ENCODE measurements around the gene PLXNA3.

The PLXNA3 gene

DNA sequence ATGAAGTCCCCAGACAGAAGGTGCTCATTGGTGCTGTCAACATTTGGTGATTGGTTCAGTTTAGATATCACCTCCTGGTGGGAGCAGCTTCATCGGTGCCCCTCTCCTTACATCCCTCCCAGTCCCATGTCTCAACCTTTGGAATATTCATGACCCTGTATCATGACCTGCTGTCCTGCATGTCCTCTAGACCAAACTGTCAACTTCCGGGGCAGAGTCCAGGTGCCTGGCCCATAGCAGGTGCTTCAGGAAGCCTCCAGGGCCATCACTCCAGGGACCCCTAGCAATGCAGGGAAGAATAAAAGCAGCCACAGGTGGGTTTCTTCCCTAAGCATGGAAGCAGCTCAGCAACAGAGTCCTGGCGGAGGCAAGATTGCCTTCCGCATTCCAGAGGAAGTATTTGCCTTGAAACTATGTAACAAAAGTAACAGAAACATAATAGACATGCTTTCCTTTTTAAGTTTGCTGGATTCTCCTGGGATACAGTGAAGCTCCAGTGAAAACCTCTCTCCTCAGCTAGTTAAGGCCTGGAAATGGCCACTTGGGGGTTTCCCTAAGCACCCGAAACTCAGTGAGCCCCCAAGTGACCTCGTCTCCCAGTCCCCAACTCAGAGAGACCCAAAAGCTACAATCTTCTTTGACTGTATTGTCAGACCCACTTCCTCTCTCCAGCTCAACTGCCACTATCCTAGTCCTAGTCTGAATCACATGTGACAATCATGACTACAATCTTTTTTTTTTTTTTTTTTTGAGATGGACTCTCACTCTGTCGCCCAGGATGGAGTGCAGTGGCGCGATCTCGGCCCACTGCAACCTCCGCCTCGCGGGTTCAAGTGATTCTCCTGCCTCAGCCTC lies 30.9 kb upstream of the PLXNA3 start:
- no peak overlapping the region for H3K9ac ChIP-seq (ENCODE audit: low read depth, low read length)
- peaks cover 6% of the 10 kb centered on the region for H3K36me3 ChIP-seq (ENCODE audit: insufficient read depth, low read length)
- no peak overlapping the region for H3K4me2 ChIP-seq (ENCODE audit: low read length)
- no peak overlapping the region for H3K4me3 ChIP-seq (ENCODE audit: low read length)
- H3K4me1 ChIP-seq (ENCODE audit: control insufficient read depth, insufficient read depth, low read length), result peaks cover 5% of the 10 kb centered on the region
- no peaks in the 10 kb centered on the region for H3K27me3 ChIP-seq (ENCODE audit: control insufficient read depth, insufficient read depth, low read length)
- no peaks in the 10 kb centered on the region for H3K9me3 ChIP-seq (replicated peaks; ENCODE audit: low read length)

DNA sequence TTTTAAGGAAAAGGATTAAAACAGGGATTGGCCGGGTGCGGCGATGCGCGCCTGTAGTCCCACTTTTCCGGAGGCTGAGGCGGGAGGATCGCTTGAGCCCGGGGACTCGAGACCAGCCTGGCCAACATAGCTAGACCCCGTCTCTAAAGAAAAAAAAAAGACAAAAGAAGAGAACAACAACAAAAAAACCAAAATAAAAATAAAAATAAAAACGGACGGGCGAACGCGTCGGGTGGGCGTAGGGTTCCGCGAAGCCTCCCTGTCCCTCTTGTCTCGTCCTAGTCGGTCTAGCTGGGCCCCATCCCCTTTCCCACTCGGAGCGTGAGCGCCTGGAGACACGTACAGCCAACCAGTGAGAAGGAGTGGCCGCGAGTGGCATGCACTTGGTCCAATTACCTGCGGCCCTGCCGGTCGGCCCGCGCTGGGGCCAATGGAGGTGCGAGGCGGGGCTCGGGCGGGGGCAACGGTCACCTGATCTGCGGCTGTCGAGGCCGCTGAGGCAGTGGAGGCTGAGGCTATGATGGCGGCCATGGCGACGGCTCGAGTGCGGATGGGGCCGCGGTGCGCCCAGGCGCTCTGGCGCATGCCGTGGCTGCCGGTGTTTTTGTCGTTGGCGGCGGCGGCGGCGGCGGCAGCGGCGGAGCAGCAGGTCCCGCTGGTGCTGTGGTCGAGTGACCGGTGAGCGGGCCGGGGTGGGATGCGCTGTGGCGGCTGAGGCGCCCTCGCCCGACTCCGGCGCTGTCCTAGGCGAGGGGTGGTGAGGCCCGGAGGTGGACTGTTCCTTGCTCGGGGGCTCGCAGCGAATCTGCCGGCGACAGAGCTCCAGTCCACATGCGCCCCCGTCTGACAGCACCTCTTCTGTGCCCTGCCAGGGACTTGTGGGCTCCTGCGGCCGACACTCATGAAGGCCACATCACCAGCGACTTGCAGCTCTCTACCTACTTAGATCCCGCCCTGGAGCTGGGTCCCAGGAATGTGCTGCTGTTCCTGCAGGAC lies 29.6 kb upstream of the PLXNA3 start, which contains the start of gene ATP6AP1:
TSS of gene ATP6AP1 (plus strand) at position 502 of the 996 bp plus-strand sequence. CDS start at position 518, 16 bp downstream.
- peaks cover 6% of the 10 kb centered on the region for H3K36me3 ChIP-seq (ENCODE audit: insufficient read depth, low read length)
- peak within 1 kb of the TSS; percentile 84 for H3K4me2 ChIP-seq (ENCODE audit: low read length)
- H3K9ac ChIP-seq (ENCODE audit: low read depth, low read length), result peak within 1 kb of the TSS; percentile 80
- H3K4me3 ChIP-seq (ENCODE audit: low read length), result peak within 1 kb of the TSS; percentile 80
- peaks cover 5% of the 10 kb centered on the region for H3K4me1 ChIP-seq (ENCODE audit: control insufficient read depth, insufficient read depth, low read length)
- no peaks in the 10 kb centered on the region for H3K9me3 ChIP-seq (replicated peaks; ENCODE audit: low read length)
- no peaks in the 10 kb centered on the region for H3K27me3 ChIP-seq (ENCODE audit: control insufficient read depth, insufficient read depth, low read length)

DNA sequence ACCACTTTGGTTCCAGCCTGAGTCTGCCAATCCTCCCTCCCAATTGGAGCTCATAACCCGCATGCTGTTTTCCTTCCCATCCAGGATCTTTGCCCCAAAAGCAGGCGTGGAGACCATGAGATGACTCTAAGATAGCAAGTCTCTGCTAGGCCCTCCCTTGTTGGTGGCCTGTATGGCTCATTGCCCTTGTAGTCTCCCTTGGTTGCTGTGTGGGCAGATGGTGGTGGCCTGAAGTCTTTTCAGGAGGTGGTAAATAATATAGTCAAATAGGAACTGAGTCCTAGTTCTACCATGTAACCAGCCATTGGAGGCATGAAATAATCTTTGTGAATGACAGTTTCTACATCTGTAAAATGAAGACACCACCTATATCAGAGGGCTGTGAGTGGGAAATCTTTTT lies 28.4 kb upstream of the PLXNA3 start:
- Histone ChIP-seq H3K4me1 (ENCODE audit: control insufficient read depth, insufficient read depth, low read length) (peaks cover 5% of the 10 kb centered on the region), H3K4me2 (ENCODE audit: low read length) (peak overlapping the region; percentile 84), H3K9ac (ENCODE audit: low read depth, low read length) (no peak overlapping the region), H3K27me3 (ENCODE audit: control insufficient read depth, insufficient read depth, low read length) (no peaks in the 10 kb centered on the region), H3K36me3 (ENCODE audit: insufficient read depth, low read length) (peaks cover 13% of the 10 kb centered on the region), H3K9me3 (replicated peaks; ENCODE audit: low read length) (no peaks in the 10 kb centered on the region), H3K4me3 (ENCODE audit: low read length) (peak overlapping the region; percentile 80)

DNA sequence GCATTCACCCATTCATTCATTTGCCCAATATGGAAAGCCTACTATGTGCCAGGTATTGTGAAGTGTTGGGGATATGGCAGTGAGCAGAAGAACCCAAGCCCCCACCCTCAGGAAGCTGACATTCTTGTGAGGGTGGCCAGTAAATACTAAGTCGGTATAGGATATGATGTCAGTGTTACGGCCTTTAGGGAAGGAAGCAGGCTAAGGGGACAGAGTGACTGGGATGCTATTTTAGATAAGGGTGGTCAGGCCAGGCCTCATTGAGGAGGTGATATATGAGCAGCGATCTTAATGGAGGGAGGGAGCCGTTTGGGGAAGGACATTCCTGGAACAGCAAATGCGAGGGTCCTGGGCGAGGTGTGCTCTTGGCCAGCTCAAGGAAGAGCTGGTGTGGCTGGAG lies 27.6 kb upstream of the PLXNA3 start:
- Histone ChIP-seq H3K4me1 (ENCODE audit: control insufficient read depth, insufficient read depth, low read length) (peaks cover 5% of the 10 kb centered on the region), H3K9ac (ENCODE audit: low read depth, low read length) (no peak overlapping the region), H3K36me3 (ENCODE audit: insufficient read depth, low read length) (peaks cover 20% of the 10 kb centered on the region), H3K27me3 (ENCODE audit: control insufficient read depth, insufficient read depth, low read length) (no peaks in the 10 kb centered on the region), H3K4me3 (ENCODE audit: low read length) (no peak overlapping the region), H3K9me3 (replicated peaks; ENCODE audit: low read length) (no peaks in the 10 kb centered on the region), H3K4me2 (ENCODE audit: low read length) (no peak overlapping the region)

DNA sequence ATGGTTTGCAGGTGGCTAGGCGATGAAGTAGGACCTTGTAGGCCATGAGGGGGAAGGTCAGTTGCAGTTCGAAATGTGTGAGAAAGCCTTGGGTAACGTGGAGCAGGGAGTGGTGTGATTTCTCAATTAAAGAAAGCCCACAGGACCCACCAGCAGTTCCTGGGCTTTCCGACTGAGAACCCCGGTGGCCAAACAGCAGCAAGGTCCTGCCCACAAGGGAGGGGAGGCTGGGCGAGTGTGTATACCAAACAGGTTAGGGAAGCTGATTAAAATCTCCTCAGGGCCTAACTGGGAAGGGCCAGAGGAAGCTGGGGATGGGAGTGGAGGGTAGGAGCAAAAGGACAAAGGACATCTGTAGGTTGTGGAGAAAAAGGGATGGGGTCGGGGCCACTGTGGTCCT lies 27.2 kb upstream of the PLXNA3 start:
- Histone ChIP-seq H3K9me3 (replicated peaks; ENCODE audit: low read length) (no peaks in the 10 kb centered on the region), H3K27me3 (ENCODE audit: control insufficient read depth, insufficient read depth, low read length) (no peaks in the 10 kb centered on the region), H3K4me3 (ENCODE audit: low read length) (no peak overlapping the region), H3K9ac (ENCODE audit: low read depth, low read length) (no peak overlapping the region), H3K4me2 (ENCODE audit: low read length) (no peak overlapping the region), H3K36me3 (ENCODE audit: insufficient read depth, low read length) (peaks cover 20% of the 10 kb centered on the region), H3K4me1 (ENCODE audit: control insufficient read depth, insufficient read depth, low read length) (peaks cover 5% of the 10 kb centered on the region)

DNA sequence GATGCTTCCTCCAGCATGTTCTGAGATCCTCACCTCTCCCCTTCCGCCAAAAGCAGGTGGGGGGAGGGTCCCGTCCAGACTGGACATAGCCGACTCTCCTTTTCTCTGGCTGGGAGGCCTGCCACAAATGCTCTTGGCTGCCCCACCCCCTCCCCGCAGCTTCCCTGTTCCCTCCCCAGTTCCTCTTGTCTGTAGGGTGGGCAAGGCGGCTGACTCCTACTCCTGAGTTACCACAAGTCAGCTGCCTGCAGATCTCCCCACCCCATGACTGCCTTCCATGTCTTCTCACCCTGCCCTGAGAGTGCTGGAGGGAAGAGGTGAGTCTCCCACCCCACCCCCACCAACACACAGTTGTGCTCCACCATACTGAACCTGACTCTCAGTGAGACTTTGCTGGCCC lies 26.7 kb upstream of the PLXNA3 start:
- Histone ChIP-seq H3K4me2 (ENCODE audit: low read length) (no peak overlapping the region), H3K9me3 (replicated peaks; ENCODE audit: low read length) (no peaks in the 10 kb centered on the region), H3K36me3 (ENCODE audit: insufficient read depth, low read length) (peaks cover 20% of the 10 kb centered on the region), H3K27me3 (ENCODE audit: control insufficient read depth, insufficient read depth, low read length) (no peaks in the 10 kb centered on the region), H3K4me1 (ENCODE audit: control insufficient read depth, insufficient read depth, low read length) (peaks cover 7% of the 10 kb centered on the region), H3K4me3 (ENCODE audit: low read length) (no peak overlapping the region), H3K9ac (ENCODE audit: low read depth, low read length) (no peak overlapping the region)

DNA sequence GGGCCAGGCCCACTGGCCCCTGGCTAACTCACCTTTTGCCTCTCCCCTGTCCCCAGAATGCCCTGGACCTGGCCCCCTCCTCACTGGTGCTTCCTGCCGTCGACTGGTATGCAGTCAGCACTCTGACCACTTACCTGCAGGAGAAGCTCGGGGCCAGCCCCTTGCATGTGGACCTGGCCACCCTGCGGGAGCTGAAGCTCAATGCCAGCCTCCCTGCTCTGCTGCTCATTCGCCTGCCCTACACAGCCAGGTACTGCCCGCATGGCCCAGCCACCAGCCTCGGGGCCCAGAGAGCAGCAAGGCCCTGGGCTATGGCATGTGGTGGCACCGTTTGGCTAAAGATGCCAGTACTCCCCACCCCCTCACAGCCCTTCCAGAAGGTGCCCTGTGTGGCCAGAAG lies 25.9 kb upstream of the PLXNA3 start:
- no peaks in the 10 kb centered on the region for H3K27me3 ChIP-seq (ENCODE audit: control insufficient read depth, insufficient read depth, low read length)
- no peak overlapping the region for H3K9ac ChIP-seq (ENCODE audit: low read depth, low read length)
- no peaks in the 10 kb centered on the region for H3K9me3 ChIP-seq (replicated peaks; ENCODE audit: low read length)
- no peak overlapping the region for H3K4me3 ChIP-seq (ENCODE audit: low read length)
- no peak overlapping the region for H3K4me2 ChIP-seq (ENCODE audit: low read length)
- H3K4me1 ChIP-seq (ENCODE audit: control insufficient read depth, insufficient read depth, low read length), result peaks cover 9% of the 10 kb centered on the region
- H3K36me3 ChIP-seq (ENCODE audit: insufficient read depth, low read length), result peaks cover 20% of the 10 kb centered on the region

DNA sequence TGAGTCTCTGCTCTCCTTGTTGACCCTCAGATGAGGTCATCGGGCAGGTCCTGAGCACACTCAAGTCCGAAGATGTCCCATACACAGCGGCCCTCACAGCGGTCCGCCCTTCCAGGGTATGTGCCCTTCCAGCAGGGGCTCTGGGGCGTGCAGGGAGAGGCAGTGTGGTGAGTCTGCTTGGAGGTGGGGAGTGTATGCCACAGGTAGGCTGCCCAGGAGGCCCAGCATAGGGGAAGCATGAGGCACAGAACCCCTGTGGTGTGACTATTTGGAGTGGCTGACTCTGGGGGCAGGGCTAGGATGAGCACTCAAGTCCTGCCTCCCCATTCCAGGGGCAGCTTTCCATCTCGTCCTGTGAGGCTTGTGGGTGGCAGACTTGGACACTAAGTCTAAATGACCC lies 24.5 kb upstream of the PLXNA3 start:
- Histone ChIP-seq H3K9ac (ENCODE audit: low read depth, low read length) (no peak overlapping the region), H3K9me3 (replicated peaks; ENCODE audit: low read length) (no peaks in the 10 kb centered on the region), H3K36me3 (ENCODE audit: insufficient read depth, low read length) (peaks cover 26% of the 10 kb centered on the region), H3K27me3 (ENCODE audit: control insufficient read depth, insufficient read depth, low read length) (no peaks in the 10 kb centered on the region), H3K4me2 (ENCODE audit: low read length) (no peak overlapping the region), H3K4me3 (ENCODE audit: low read length) (no peak overlapping the region), H3K4me1 (ENCODE audit: control insufficient read depth, insufficient read depth, low read length) (peaks cover 9% of the 10 kb centered on the region)

DNA sequence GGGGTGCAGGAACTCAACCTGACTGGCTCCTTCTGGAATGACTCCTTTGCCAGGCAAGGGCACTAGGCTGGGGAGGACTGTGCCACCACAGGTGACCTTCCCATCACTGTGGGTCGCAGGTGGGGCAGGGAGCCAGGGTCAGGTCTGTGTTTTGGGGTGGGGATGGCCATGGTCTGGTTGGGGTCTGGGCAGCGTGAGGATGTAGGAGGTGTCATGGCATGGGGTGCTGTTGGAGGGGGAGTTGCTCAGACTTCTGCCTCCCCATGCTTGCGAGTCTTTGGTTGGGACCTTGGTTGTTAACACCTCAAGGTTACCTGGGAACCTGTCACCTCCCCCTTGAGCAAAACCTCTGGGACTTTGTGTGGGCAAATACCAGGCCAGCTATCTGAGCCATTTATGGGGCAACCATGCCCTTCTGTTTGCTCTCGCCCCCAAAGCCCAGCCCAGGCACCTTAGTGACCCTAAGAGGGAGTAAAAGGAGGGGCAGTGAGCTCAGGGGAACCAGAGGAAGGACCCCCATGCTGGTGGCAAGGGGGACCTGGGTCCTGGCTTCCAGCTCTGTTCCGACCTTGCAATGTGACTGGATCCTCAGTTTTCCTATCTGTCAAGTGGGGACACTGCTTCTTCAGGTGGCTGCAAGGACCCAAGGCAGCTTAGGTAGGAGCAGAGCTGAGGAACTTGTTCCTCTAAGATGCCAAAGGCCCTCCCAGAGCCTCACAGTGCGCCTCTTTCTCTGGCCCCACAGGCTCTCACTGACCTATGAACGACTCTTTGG lies 23.5 kb upstream of the PLXNA3 start:
- Histone ChIP-seq H3K27me3 (ENCODE audit: control insufficient read depth, insufficient read depth, low read length) (no peaks in the 10 kb centered on the region), H3K9me3 (replicated peaks; ENCODE audit: low read length) (no peaks in the 10 kb centered on the region), H3K4me1 (ENCODE audit: control insufficient read depth, insufficient read depth, low read length) (peaks cover 11% of the 10 kb centered on the region), H3K9ac (ENCODE audit: low read depth, low read length) (no peak overlapping the region), H3K4me2 (ENCODE audit: low read length) (no peak overlapping the region), H3K4me3 (ENCODE audit: low read length) (no peak overlapping the region), H3K36me3 (ENCODE audit: insufficient read depth, low read length) (peaks cover 31% of the 10 kb centered on the region)

DNA sequence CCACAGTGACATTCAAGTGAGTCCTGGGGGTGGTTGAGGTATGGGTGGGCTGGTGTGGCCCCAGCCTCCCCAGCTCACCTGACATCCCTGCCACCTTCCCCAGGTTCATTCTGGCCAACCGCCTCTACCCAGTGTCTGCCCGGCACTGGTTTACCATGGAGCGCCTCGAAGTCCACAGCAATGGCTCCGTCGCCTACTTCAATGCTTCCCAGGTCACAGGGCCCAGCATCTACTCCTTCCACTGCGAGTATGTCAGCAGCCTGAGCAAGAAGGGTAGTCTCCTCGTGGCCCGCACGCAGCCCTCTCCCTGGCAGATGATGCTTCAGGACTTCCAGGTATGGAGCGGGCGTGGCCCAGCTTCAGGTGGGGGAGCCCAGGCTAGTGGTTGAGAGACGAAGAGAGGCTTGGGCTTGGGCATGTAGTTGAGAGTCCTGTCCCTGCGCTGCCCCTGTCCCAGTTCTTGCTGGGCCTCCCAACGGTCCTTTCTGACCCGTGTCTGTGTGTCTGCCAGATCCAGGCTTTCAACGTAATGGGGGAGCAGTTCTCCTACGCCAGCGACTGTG lies 22.8 kb upstream of the PLXNA3 start:
- Histone ChIP-seq H3K36me3 (ENCODE audit: insufficient read depth, low read length) (peaks cover 33% of the 10 kb centered on the region), H3K4me2 (ENCODE audit: low read length) (no peak overlapping the region), H3K27me3 (ENCODE audit: control insufficient read depth, insufficient read depth, low read length) (no peaks in the 10 kb centered on the region), H3K9me3 (replicated peaks; ENCODE audit: low read length) (no peaks in the 10 kb centered on the region), H3K4me3 (ENCODE audit: low read length) (no peak overlapping the region), H3K9ac (ENCODE audit: low read depth, low read length) (no peak overlapping the region), H3K4me1 (ENCODE audit: control insufficient read depth, insufficient read depth, low read length) (peaks cover 11% of the 10 kb centered on the region)
